Measurements from ENCODE around the gene P2RX3.

P2RX3 gene

DNA sequence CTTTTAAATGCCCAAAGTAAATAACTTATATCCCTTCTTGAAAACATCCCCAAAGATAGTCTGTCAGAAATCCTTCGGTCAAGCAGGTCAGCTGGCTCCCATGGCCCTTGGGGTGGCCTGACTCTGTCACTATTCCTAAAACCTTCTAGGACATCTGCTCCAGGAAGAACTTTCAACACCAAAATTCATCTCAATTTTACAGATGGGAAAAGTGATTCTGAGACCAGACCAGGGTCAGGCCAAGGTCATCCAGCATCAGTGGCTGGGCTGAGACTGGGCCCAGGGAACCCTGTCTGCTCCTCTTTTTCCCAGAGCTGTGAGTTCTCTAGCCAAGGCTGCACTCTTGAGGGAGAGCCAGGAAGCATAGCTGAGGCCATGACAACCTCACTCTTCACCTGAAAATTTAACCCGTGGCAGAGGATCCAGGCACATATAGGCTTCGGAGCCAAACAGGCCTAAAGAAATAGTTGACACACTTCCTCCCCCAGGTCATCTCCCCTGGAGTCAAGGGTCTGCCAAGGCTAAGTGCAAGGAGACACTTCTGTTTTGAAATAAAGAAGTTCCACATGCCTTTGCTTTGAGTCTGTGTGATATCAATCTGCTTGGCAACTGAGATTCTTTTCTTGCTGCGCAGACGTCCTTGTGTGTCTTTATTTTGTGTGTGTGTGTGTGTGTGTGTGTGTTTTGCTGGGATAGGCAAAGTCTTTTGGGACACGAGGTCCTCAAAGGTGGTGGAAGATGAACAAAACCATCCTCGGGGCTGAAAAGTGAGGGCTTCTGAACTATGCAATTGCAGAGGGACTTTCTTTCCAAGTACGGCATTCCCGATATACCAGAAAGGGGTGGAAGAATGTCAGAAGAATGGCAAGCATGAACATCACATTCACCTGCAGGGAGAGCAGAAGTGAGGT, 69.1 kb downstream of the P2RX3 start:
- ChIA-PET POLR2A (interaction anchor here (0.6 kb wide), 1 partner anchor 70 kb away, joined by 4 read pairs; no protein-coding TSS in a partner anchor), CTCF (interaction anchor here (2.0 kb wide), 1 partner anchor 57 kb away, joined by 9 read pairs; no protein-coding TSS in a partner anchor)
- Histone ChIP-seq H3K4me1 (ENCODE audit: control insufficient read depth, insufficient read depth, low read length) (no peaks in the 10 kb centered on the region), H3K36me3 (ENCODE audit: control insufficient read depth in 2 of 2, insufficient read depth in 1 of 2, low read length in 2 of 2) (no peaks in the 10 kb centered on the region), H3K4me3 (ENCODE audit: low read depth, low read length) (no peak overlapping the region), H3K27ac (ENCODE audit: extremely low read depth, low read depth, low read length) (no peak overlapping the region), H3K9me3 (ENCODE audit: control insufficient read depth, insufficient read depth, low read depth, low read length) (no peaks in the 10 kb centered on the region)
- TF ChIP-seq ZNF274 (IDR thresholded peaks at IDR 0.05; ENCODE audit: low read length) (no peak), ZNF274 (tag by site-specific recombination; IDR thresholded peaks at IDR 0.05; ENCODE audit: borderline replicate concordance) (no peak), GFI1B (tag by site-specific recombination; IDR thresholded peaks at IDR 0.05) (no peak), ZNF121 (tag by site-specific recombination; IDR thresholded peaks at IDR 0.05) (no peak), ZNF10 (tag by site-specific recombination; IDR thresholded peaks at IDR 0.05) (no peak), ZNF362 (tag by site-specific recombination; IDR thresholded peaks at IDR 0.05) (no peak), ZNF292 (tag by site-specific recombination; IDR thresholded peaks at IDR 0.05; ENCODE audit: borderline replicate concordance, low read depth) (no peak), SETDB1 (IDR thresholded peaks at IDR 0.05; ENCODE audit: insufficient read length, low read length) (no peak), KLF17 (tag by site-specific recombination; IDR thresholded peaks at IDR 0.05) (no peak), ZNF571 (tag by site-specific recombination; IDR thresholded peaks at IDR 0.05) (no peak), ZNF214 (tag by site-specific recombination; IDR thresholded peaks at IDR 0.05; ENCODE audit: borderline replicate concordance) (no peak), ZNF112 (tag by site-specific recombination; IDR thresholded peaks at IDR 0.05) (no peak), ZFP69B (tag by site-specific recombination; IDR thresholded peaks at IDR 0.05) (no peak), ZNF324 (tag by site-specific recombination; IDR thresholded peaks at IDR 0.05) (no peak)

DNA sequence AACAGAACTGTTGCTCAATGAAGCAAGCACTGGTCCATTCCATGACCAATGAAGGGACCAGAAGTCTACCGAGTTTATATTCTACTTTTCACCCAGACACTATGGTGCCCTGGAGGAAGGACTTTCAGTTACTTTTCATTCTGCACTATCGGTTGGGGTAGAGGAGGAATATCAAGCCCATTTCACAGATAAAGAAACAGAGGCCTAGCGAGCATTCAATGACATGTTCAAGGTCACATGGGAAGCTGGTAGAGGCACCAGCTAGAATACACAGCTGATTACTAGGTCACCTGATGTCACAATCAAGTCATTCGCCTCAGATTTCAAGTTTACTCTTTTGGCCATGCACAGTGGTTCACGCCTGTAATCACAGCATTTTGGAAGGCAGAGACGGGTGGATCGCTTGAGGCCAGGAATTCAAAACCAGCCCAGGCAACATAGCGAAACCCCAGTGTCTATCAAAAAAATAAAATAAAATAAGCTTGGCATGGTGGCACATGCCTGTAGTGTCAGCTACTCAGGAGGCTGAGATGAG, 69.9 kb downstream of the P2RX3 start:
- Histone ChIP-seq H3K9me3 (ENCODE audit: control insufficient read depth, insufficient read depth, low read depth, low read length) (no peaks in the 10 kb centered on the region), H3K27ac (ENCODE audit: extremely low read depth, low read depth, low read length) (no peak overlapping the region), H3K4me1 (ENCODE audit: control insufficient read depth, insufficient read depth, low read length) (no peaks in the 10 kb centered on the region), H3K36me3 (ENCODE audit: control insufficient read depth in 2 of 2, insufficient read depth in 1 of 2, low read length in 2 of 2) (no peaks in the 10 kb centered on the region), H3K4me3 (ENCODE audit: low read depth, low read length) (no peak overlapping the region)
- ChIA-PET POLR2A (no interaction called here), CTCF (interaction anchor here (0.6 to 2.0 kb wide), 3 partner anchors 58 to 302 kb away, joined by 3 to 9 read pairs (median 5); no protein-coding TSS in a partner anchor)
- TF ChIP-seq ZNF48 (tag by site-specific recombination; IDR thresholded peaks at IDR 0.05) (no peak), ZNF362 (tag by site-specific recombination; IDR thresholded peaks at IDR 0.05) (no peak), KLF9 (tag by site-specific recombination; IDR thresholded peaks at IDR 0.05; ENCODE audit: low read depth) (no peak), ZNF394 (tag by site-specific recombination; IDR thresholded peaks at IDR 0.05; ENCODE audit: borderline replicate concordance) (no peak), ZNF391 (tag by site-specific recombination; IDR thresholded peaks at IDR 0.05; ENCODE audit: borderline replicate concordance, low read depth) (no peak), ZBTB48 (tag by site-specific recombination; IDR thresholded peaks at IDR 0.05) (no peak), ZXDB (tag by site-specific recombination; IDR thresholded peaks at IDR 0.05) (no peak), ZSCAN23 (tag by site-specific recombination; IDR thresholded peaks at IDR 0.05) (no peak), ZNF747 (tag by site-specific recombination; IDR thresholded peaks at IDR 0.05) (no peak), ZNF639 (tag by site-specific recombination; IDR thresholded peaks at IDR 0.05) (no peak), ZNF670 (tag by site-specific recombination; IDR thresholded peaks at IDR 0.05; ENCODE audit: low read depth) (no peak), ZNF184 (tag by site-specific recombination; IDR thresholded peaks at IDR 0.05) (no peak)
- TF ChIP-seq, protein P1, sequence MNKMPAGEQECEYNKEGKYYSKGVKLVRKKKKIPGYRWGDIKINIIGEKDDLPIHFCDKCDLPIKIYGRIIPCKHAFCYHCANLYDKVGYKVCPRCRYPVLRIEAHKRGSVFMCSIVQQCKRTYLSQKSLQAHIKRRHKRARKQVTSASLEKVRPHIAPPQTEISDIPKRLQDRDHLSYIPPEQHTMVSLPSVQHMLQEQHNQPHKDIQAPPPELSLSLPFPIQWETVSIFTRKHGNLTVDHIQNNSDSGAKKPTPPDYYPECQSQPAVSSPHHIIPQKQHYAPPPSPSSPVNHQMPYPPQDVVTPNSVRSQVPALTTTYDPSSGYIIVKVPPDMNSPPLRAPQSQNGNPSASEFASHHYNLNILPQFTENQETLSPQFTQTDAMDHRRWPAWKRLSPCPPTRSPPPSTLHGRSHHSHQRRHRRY (tag by site-specific recombination; IDR thresholded peaks at IDR 0.05) = no peak
- TF ChIP-seq, protein P2, sequence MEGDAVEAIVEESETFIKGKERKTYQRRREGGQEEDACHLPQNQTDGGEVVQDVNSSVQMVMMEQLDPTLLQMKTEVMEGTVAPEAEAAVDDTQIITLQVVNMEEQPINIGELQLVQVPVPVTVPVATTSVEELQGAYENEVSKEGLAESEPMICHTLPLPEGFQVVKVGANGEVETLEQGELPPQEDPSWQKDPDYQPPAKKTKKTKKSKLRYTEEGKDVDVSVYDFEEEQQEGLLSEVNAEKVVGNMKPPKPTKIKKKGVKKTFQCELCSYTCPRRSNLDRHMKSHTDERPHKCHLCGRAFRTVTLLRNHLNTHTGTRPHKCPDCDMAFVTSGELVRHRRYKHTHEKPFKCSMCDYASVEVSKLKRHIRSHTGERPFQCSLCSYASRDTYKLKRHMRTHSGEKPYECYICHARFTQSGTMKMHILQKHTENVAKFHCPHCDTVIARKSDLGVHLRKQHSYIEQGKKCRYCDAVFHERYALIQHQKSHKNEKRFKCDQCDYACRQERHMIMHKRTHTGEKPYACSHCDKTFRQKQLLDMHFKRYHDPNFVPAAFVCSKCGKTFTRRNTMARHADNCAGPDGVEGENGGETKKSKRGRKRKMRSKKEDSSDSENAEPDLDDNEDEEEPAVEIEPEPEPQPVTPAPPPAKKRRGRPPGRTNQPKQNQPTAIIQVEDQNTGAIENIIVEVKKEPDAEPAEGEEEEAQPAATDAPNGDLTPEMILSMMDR (tag by site-specific recombination; IDR thresholded peaks at IDR 0.05) = no peak
